ENCODE measurements around the gene CSGALNACT2. TPM values are rescaled to one million over a fixed set of nuclear protein-coding genes. Genes with fewer than 3 reads are reported as not detected.

The CSGALNACT2 gene
- total RNA-seq, 2 donors from 2014 or later, result 3.5 to 8.2 TPM

DNA sequence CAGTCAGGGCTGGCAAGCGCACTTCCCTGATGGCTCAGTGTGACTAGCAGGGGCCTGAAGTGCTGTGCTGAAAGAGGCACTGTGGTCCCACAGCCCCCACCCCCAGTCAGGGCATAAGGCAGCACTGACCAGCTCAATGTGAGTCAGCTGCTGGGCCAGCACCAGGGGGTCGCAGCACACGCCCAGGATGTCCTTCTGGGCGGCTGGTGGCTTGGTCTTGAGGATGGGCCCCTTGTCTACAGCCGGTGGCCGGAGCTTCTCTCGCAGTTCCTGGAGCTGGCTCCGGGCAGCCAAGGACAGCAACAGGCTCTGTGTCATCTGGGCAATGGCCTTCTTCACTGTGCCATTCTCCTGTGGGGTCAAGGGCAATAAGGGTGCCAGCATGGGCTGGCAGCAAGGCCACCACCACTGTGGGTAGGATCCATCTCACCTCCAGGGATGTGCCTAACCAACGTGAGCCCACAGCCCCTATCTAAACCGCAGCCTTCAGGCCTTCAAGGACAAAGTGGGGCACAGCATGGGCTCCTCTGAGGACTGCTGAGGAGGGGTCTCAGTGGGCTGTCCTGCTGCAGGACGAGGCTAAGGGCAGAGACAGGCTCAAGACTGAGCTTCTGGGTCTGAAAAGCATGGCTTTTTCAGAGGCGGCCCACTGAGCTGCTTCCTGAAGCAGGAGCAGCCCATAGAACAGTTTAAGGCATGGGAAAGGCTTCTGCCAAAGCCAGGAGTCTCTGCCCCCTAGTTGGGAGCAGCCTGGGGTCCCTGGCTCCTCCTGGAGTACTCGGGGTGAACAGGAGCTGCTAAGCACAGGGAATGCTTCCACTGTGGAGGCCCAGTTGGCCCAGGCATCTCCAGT lies 62.5 kb downstream of the CSGALNACT2 start:
- Histone ChIP-seq H3K4me3 (no peak overlapping the region), H3K27ac (no peak overlapping the region), H3K36me3 (no peaks in the 10 kb centered on the region), H3K4me1 (no peaks in the 10 kb centered on the region), H3K9ac (ENCODE audit: low read depth in 2 of 2, low read length in 2 of 2) (no peak overlapping the region), H3K9me3 (no peaks in the 10 kb centered on the region), H3K27me3 (no peaks in the 10 kb centered on the region)
- peak; percentile 14 for DNase-seq
- intact Hi-C loops (cut with DNase I), result no loop called here
- TF ChIP-seq, protein P1, sequence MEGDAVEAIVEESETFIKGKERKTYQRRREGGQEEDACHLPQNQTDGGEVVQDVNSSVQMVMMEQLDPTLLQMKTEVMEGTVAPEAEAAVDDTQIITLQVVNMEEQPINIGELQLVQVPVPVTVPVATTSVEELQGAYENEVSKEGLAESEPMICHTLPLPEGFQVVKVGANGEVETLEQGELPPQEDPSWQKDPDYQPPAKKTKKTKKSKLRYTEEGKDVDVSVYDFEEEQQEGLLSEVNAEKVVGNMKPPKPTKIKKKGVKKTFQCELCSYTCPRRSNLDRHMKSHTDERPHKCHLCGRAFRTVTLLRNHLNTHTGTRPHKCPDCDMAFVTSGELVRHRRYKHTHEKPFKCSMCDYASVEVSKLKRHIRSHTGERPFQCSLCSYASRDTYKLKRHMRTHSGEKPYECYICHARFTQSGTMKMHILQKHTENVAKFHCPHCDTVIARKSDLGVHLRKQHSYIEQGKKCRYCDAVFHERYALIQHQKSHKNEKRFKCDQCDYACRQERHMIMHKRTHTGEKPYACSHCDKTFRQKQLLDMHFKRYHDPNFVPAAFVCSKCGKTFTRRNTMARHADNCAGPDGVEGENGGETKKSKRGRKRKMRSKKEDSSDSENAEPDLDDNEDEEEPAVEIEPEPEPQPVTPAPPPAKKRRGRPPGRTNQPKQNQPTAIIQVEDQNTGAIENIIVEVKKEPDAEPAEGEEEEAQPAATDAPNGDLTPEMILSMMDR (IDR thresholded peaks at IDR 0.05), result no peak

DNA sequence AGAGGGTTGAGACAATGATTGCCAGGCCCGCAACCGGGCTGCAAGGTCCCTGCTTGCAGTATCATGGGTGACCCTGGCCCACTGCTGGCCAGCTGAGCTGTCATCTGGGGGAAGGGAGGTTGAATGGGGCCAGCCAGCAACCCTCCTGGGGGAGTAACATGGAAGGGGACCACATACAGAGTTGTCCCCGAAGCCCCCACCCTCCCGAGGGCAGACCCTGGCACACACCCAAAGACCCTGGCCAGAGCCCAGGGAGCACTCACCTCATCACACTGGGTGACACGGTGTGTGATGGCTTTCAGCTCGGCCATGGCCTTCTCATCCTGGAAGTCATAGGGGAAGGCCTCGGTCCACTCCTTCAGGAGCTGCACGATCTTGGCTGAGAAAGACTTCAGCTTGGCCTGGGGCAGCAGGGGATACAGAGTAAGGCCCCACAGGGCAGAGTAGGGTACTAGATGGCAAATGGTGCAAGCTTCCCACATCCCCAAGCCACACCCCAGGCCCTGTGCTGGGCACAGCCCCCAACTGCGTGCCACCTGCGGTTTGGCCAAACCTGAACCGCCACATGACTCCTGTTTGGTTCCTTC lies 63.4 kb downstream of the CSGALNACT2 start:
- TF ChIP-seq, protein P1 (IDR thresholded peaks at IDR 0.05), result no peak
- Histone ChIP-seq H3K4me1 (no peaks in the 10 kb centered on the region), H3K36me3 (no peaks in the 10 kb centered on the region), H3K27me3 (no peaks in the 10 kb centered on the region), H3K27ac (no peak overlapping the region), H3K9me3 (no peaks in the 10 kb centered on the region), H3K9ac (ENCODE audit: low read depth in 2 of 2, low read length in 2 of 2) (no peak overlapping the region), H3K4me3 (no peak overlapping the region)
- intact Hi-C loops (cut with DNase I), result no loop called here
- peak; percentile 17 for DNase-seq

DNA sequence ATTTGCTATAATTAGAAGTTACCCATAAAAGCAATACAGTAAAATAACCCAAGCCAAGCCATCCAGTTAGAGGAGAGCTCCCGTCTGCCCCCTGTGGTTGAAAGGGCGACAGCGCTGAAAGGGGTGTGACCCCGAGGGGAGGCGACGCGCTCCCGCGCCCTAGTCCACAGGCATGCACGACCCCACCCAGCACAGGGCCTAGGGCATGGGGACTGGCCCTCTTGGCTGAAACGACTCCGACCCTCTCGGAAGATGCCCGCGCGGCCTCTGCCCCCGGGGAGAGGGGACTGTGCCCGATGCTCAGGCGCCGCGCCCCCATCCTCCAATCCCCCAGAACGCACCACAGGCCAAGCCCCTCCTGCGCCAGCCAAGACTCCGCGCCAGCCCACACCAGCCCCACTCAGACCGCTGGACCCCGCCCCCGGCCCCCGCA lies 64.0 kb downstream of the CSGALNACT2 start:
- H3K9ac ChIP-seq (ENCODE audit: low read depth in 2 of 2, low read length in 2 of 2), result no peak overlapping the region
- H3K27ac ChIP-seq, result no peak overlapping the region
- no peaks in the 10 kb centered on the region for H3K27me3 ChIP-seq
- H3K36me3 ChIP-seq, result no peaks in the 10 kb centered on the region
- H3K9me3 ChIP-seq, result no peaks in the 10 kb centered on the region
- intact Hi-C loops (cut with DNase I), result no loop called here
- TF ChIP-seq, protein P1 (IDR thresholded peaks at IDR 0.05), result peak; percentile 43
- H3K4me1 ChIP-seq, result no peaks in the 10 kb centered on the region
- H3K4me3 ChIP-seq, result peak overlapping the region; percentile 34
- DNase-seq, result peak; percentile 44

DNA sequence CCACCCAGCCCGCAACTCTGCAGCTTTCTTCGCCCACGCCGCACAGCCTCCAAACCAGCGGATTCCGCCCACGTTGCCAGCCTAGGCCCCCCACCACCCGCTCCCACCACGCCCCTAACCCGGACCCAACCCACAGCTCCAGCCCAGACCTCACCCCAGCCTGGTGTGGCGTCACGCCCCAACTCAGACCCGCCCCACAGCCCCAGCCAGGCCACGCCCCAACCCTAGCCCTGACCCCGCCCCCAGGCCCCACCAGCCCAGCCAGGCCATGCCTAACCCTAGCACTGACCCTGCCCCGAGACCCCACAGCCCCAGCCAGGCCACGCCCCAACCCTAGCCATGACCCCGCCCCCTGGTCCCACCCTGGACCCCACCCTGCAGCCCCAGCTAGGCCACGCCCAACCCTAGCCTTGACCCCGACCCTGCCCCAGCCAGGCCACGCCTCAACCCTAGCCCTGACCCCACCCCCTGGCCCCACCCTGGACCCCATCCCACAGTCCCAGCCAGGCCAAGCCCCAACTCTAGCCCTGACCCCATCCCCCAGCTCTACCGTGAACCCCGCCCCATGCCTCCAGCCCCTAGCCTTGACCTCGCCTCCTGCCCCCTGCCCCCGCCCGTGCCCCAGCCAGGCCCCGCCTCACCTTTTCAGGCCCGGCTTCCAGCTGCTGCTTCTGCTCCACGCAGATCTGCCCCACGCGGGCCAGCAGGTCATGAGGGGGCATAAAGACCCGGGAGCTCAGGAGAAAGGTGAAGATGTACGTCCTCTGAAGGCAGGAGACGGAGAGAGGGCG lies 64.6 kb downstream of the CSGALNACT2 start:
- TF ChIP-seq, protein P1 (IDR thresholded peaks at IDR 0.05), result no peak
- no peak overlapping the region for H3K9ac ChIP-seq (ENCODE audit: low read depth in 2 of 2, low read length in 2 of 2)
- H3K36me3 ChIP-seq, result no peaks in the 10 kb centered on the region
- H3K27ac ChIP-seq, result no peak overlapping the region
- peak; percentile 60 for DNase-seq
- no peaks in the 10 kb centered on the region for H3K4me1 ChIP-seq
- no peaks in the 10 kb centered on the region for H3K9me3 ChIP-seq
- intact Hi-C loops (cut with DNase I), result no loop called here
- H3K4me3 ChIP-seq, result peak overlapping the region; percentile 34
- no peaks in the 10 kb centered on the region for H3K27me3 ChIP-seq

DNA sequence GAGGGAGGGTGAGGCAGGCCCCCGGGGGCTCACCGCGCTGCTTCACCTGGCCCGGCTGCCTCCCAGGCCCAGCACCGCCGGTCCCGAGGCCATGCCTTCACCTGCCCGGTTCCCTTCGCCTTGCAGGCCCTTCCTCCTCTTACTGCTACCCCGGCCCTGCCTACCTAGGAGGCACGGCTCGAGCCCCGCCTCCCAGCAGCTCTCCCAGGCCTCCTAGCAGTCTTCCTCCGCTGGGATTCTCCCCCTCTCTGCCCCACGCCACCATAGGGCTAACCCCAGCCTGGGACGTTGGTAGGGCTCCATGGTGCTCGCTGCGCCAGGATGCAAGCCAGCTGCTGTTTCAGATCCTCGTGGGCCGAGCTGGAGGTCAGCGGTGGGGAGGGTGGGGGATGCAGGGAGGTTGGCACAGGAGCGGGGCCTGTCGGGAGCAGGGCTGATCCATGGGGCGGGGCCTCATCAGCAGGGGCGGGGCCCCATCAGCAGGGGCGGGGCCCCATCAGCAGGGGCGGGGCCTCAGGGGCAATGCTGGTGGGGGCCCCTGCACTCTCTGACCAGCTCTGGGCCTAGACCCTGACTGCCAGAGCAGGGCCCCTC lies 65.3 kb downstream of the CSGALNACT2 start:
- Histone ChIP-seq H3K4me1 (no peaks in the 10 kb centered on the region), H3K27ac (no peak overlapping the region), H3K9ac (ENCODE audit: low read depth in 2 of 2, low read length in 2 of 2) (no peak overlapping the region), H3K4me3 (no peak overlapping the region), H3K9me3 (no peaks in the 10 kb centered on the region), H3K36me3 (no peaks in the 10 kb centered on the region), H3K27me3 (no peaks in the 10 kb centered on the region)
- DNase-seq, result peak; percentile 32
- TF ChIP-seq, protein P1 (IDR thresholded peaks at IDR 0.05), result no peak
- intact Hi-C loops (cut with DNase I), result no loop called here

Measured in colonic mucosa (tissue), 4 donors.